ENCODE measurements around the gene CACNA1C. TPM values are rescaled to one million over a fixed set of nuclear protein-coding genes. Genes with fewer than 3 reads are reported as not detected.

Gene CACNA1C
- total RNA-seq, 4 donors from 2014 or later, result 1.5 to 13.5 (median 2.1) TPM

DNA sequence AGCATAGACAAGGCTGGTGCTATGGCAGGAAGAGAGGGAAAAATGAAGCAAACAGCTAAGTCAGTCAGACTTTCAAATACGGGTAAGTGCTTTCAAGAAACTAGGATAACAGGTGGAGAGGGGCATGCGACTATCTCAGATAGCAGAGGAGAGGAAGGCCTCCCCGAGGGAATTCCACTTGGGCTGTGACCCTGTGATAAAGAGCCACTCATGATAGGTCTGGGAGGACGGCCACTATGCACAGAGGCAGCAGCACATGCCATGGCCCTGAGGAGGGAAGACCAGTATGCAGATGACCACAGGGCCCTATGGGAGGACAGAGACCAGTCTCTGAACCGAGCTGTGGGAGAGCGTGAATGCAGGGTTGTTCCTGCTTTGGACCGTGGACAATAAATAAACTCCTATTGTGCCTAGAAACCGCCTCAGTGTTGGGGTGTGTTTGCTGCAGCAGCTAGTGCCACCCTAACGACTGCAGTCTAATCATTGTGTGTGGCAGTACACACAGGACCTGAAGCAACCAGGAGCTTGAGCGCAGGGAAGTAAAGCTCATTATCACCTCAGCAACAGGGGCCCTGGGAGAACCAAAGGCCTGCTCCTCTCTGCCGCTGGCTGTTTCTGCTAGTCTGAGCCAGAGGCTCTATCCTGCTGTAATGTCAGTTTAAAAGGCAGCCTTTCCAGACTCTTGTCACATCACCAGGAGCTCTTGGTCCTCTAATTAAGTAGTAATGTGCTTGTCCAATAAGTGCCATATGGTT, 119.1 kb downstream of the CACNA1C start:
- H3K4me3 ChIP-seq, result no peak overlapping the region
- H3K4me1 ChIP-seq, result peaks cover 0 to 30% (median 12%) of the 10 kb centered on the region in 3 donors
- peak overlapping the region in 3 of 4 donors; percentile 70 to 91 (median 82) for H3K27ac ChIP-seq
- intact Hi-C loops (cut with DNase I), result no loop called here
- DNase-seq, result no peak
- no peaks in the 10 kb centered on the region for H3K36me3 ChIP-seq
- 76 to 84% methylated on average over 9 to 11 of the region's 11 CpGs for WGBS, 2 donors
- H3K27me3 ChIP-seq, result peaks cover 0 to 5% (median 0%) of the 10 kb centered on the region in 4 donors
- peaks cover 0 to 17% (median 11%) of the 10 kb centered on the region in 3 donors for H3K9me3 ChIP-seq
- TF ChIP-seq, protein P1, sequence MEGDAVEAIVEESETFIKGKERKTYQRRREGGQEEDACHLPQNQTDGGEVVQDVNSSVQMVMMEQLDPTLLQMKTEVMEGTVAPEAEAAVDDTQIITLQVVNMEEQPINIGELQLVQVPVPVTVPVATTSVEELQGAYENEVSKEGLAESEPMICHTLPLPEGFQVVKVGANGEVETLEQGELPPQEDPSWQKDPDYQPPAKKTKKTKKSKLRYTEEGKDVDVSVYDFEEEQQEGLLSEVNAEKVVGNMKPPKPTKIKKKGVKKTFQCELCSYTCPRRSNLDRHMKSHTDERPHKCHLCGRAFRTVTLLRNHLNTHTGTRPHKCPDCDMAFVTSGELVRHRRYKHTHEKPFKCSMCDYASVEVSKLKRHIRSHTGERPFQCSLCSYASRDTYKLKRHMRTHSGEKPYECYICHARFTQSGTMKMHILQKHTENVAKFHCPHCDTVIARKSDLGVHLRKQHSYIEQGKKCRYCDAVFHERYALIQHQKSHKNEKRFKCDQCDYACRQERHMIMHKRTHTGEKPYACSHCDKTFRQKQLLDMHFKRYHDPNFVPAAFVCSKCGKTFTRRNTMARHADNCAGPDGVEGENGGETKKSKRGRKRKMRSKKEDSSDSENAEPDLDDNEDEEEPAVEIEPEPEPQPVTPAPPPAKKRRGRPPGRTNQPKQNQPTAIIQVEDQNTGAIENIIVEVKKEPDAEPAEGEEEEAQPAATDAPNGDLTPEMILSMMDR (IDR thresholded peaks at IDR 0.05), result no peak
- TF ChIP-seq POLR2A (IDR thresholded peaks at IDR 0.05), result no peak

DNA sequence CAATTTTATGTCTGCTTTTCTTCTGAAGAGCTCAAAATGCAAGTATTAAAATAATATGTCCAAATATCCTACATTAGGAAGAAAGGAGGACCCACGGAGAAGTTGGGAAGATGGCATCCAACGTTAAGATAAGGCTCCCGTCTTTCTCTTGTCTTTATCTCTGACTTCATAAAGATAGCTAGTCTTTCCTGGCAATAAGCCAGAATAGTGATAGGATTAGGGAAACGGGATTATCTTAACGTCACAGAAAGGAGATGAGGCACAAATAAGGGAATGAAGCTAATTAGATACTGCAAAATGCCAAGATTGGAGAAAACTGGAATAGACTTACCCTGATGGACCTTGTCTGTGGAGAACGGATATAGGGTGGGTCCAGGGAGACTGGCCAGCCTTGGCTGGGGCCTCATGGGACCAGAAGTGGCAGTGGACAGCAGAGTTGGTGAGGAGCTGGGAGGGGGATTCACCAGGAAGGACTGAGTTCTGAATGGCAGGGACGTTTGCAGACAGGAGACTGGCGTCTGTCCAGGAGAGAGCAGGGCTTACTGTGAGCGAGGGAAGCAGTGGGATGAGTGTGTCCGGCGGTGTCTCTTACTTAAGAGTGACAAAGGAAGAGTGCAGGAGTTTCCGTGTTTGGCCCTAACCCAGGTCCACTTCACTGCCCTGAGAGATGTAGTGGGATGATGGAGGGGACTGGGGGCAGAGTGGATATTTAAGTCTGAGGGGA, 119.9 kb downstream of the CACNA1C start:
- H3K27ac ChIP-seq, result peak overlapping the region in 1 of 4 donors; percentile 82
- DNase-seq, result no peak
- 54 to 61% methylated on average over 12 of the region's 12 CpGs for WGBS, 2 donors
- TF ChIP-seq, protein P1 (IDR thresholded peaks at IDR 0.05), result no peak
- no peak for TF ChIP-seq POLR2A (IDR thresholded peaks at IDR 0.05)
- H3K4me1 ChIP-seq, result peaks cover 0 to 30% (median 12%) of the 10 kb centered on the region in 3 donors
- intact Hi-C loops (cut with DNase I), result no loop called here
- no peaks in the 10 kb centered on the region for H3K36me3 ChIP-seq
- H3K4me3 ChIP-seq, result no peak overlapping the region
- H3K9me3 ChIP-seq, result peaks cover 0 to 9% (median 4%) of the 10 kb centered on the region in 3 donors
- H3K27me3 ChIP-seq, result peaks cover 0 to 5% (median 0%) of the 10 kb centered on the region in 4 donors

DNA sequence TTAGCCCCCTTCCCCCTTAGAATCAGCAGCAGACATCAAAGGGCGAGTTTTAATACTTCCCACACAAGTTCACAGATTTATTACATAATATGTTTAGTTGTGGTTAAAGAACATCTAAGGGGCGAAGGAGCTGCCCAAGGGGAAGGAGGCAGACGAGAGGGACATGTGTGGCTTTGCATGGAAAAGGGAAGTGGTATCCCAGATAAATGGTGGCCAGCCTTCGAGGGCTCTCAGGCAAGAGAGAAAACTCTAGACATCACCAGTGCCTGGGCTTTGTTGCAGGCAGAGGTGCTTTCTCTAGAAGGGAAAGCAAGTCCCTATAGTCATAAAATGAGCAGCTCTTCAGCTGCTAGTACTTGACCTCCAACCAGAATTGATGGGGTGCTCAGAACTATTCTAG, 121.2 kb downstream of the CACNA1C start:
- H3K36me3 ChIP-seq, result no peaks in the 10 kb centered on the region
- no peak overlapping the region for H3K27ac ChIP-seq
- DNase-seq, result no peak
- H3K4me1 ChIP-seq, result peaks cover 0 to 32% (median 12%) of the 10 kb centered on the region in 3 donors
- intact Hi-C loops (cut with DNase I), result no loop called here
- 37 to 45% methylated on average over 4 of the region's 4 CpGs for WGBS, 2 donors
- H3K4me3 ChIP-seq, result no peak overlapping the region
- H3K27me3 ChIP-seq, result peaks cover 0 to 5% (median 0%) of the 10 kb centered on the region in 4 donors
- no peaks in the 10 kb centered on the region for H3K9me3 ChIP-seq
- TF ChIP-seq, protein P1 (IDR thresholded peaks at IDR 0.05), result no peak
- no peak for TF ChIP-seq POLR2A (IDR thresholded peaks at IDR 0.05)

DNA sequence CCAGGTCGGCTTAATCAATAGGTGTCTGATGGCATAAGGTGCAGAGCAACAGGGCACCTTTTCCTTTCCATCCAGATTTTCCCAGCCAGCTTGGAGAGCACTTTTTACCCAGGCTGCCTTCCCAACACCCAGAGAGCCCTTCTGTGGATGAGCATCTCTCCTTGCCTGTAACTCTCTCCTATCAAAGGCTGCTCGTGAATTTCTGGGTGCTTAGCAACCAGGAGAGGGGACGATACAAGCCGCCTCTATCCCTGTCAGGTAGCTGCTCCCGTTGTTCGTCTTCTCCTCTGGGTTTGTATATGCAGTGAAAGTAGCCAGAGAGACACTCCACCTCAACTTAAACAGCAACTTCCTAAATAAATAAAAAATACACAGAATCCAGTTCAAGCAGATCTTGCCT, 124.2 kb downstream of the CACNA1C start:
- TF ChIP-seq, protein P1 (IDR thresholded peaks at IDR 0.05), result no peak
- no peak for TF ChIP-seq POLR2A (IDR thresholded peaks at IDR 0.05)
- no peak overlapping the region for H3K27ac ChIP-seq
- no peaks in the 10 kb centered on the region for H3K9me3 ChIP-seq
- no peak for DNase-seq
- WGBS, 2 donors, result 73 to 83% methylated on average over 5 to 6 of the region's 6 CpGs
- no peaks in the 10 kb centered on the region for H3K36me3 ChIP-seq
- no peak overlapping the region for H3K4me3 ChIP-seq
- no peaks in the 10 kb centered on the region for H3K27me3 ChIP-seq
- intact Hi-C loops (cut with DNase I), result no loop called here
- peaks cover 15 to 34% (median 17%) of the 10 kb centered on the region in 3 donors for H3K4me1 ChIP-seq

DNA sequence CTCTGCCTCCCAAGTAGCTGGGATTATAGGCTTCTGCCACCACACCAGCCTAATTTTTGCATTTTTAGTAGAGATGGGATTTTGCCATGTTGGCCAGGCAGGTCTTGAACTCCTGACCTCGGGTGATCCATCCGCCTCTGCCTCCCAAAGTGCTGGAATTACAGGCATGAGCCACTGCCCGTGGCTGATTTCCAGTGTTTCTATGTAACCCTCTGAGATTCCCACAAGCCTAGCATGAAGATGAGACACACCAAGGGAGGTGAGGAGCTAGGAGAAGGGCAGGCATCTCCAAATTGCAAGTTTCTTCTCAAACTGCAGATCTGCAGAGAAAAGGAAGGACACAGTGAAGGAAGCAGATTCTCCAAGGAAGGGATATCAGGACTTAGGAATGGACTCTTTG, 125.0 kb downstream of the CACNA1C start:
- no peaks in the 10 kb centered on the region for H3K9me3 ChIP-seq
- peaks cover 15 to 31% (median 17%) of the 10 kb centered on the region in 3 donors for H3K4me1 ChIP-seq
- TF ChIP-seq POLR2A (IDR thresholded peaks at IDR 0.05), result no peak
- TF ChIP-seq, protein P1 (IDR thresholded peaks at IDR 0.05), result no peak
- H3K27ac ChIP-seq, result no peak overlapping the region
- 51 to 68% methylated on average over 3 of the region's 3 CpGs for WGBS, 2 donors
- DNase-seq, result no peak
- H3K27me3 ChIP-seq, result no peaks in the 10 kb centered on the region
- no peak overlapping the region for H3K4me3 ChIP-seq
- intact Hi-C loops (cut with DNase I), result no loop called here
- no peaks in the 10 kb centered on the region for H3K36me3 ChIP-seq

Measured in esophagus squamous epithelium (tissue), 5 donors.